Measurements from ENCODE around the gene ZNF438. TPM values are rescaled to one million over a fixed set of nuclear protein-coding genes. Genes with fewer than 3 reads are reported as not detected.

ZNF438 gene
- total and polyA plus RNA-seq, 10 of the 15 experiments (the other 5 are each of a cell fraction or from before 2014, with no cell fraction given), result 0.93 to 5.2 (median 1.9) TPM

DNA sequence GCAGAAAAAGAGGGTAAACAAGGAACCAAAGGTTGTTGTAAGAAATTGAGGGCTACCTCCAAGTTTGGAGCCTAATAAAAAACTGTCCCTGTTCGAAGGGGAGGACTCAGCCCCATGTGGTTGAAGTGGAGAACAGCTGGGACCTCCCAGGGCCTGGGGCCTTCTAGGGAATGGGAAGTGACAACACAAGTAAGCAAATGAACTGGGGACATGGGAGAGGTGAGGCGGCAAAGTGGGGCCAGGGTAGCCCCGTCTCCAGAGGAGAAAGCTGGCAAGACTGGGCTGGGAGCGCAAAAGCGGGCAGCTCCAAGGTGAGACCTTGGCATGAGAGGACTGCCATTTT lies 198.1 kb downstream of the ZNF438 start:
- H3K27me3 ChIP-seq (replicated peaks in 1 of 2; ENCODE audit: control insufficient read depth in 2 of 2, insufficient read depth in 2 of 2, low read length in 1 of 2), result no peaks in the 10 kb centered on the region
- BruUV-seq (replicated peaks), result no TSS peak
- FAIRE-seq (no peak), ATAC-seq (no peak), DNase-seq (ENCODE audit: low read depth, low spot score) (no peak)
- H3K4me3 ChIP-seq, result no peak overlapping the region
- in situ Hi-C loops (cut with MboI) (no loop called here), intact Hi-C loops (cut with micrococcal nuclease; ENCODE audit: unreplicated experiment) (no loop called here)
- H3K4me1 ChIP-seq (ENCODE audit: control insufficient read depth, insufficient read depth, low read length), result no peaks in the 10 kb centered on the region
- ChIA-PET POLR2A (no interaction called here), RAD21 (ENCODE audit: unreplicated experiment) (interaction anchor here (0.8 kb wide), 1 partner anchor 106 kb away, joined by 4 read pairs; no protein-coding TSS in a partner anchor), SMC1A (ENCODE audit: uncharacterized antibody, unreplicated experiment) (interaction anchor here (0.8 kb wide), 1 partner anchor 250 kb away, joined by 3 read pairs; no protein-coding TSS in a partner anchor), CTCF (interaction anchor here (0.6 to 0.8 kb wide), 2 partner anchors 163 to 263 kb away, joined by 3 read pairs; no protein-coding TSS in a partner anchor)
- TF ChIP-seq HDGF (IDR thresholded peaks at IDR 0.05), result no peak
- no peak for TF ChIP-seq SUPT20H (IDR thresholded peaks at IDR 0.05; ENCODE audit: borderline replicate concordance, control insufficient read depth, low read depth, low read length)
- no peak for TF ChIP-seq NFXL1 (IDR thresholded peaks at IDR 0.05; ENCODE audit: borderline replicate concordance)
- TF ChIP-seq IKZF2 (IDR thresholded peaks at IDR 0.05), result no peak
- no peak for TF ChIP-seq E4F1 (IDR thresholded peaks at IDR 0.05; ENCODE audit: borderline replicate concordance, partially characterized antibody)
- TF ChIP-seq IKZF1 (conservative IDR thresholded peaks at IDR 0.05), result no peak
- no peak for TF ChIP-seq CBFB (IDR thresholded peaks at IDR 0.05; ENCODE audit: low read depth)
- TF ChIP-seq KDM1A (IDR thresholded peaks at IDR 0.05; ENCODE audit: borderline replicate concordance), result no peak
- TF ChIP-seq ETV6 (conservative IDR thresholded peaks at IDR 0.05 in 1 of 2, IDR thresholded peaks at IDR 0.05 in 1 of 2; ENCODE audit: borderline replicate concordance in 1 of 2, low read depth in 1 of 2), result no peak
- no peaks in the 10 kb centered on the region for H3K9me3 ChIP-seq (replicated peaks; ENCODE audit: control insufficient read depth, insufficient read depth, low read length)
- no peaks in the 10 kb centered on the region for H3K36me3 ChIP-seq (ENCODE audit: control insufficient read depth in 2 of 2, insufficient read depth in 2 of 2, low read length in 1 of 2)
- no peak overlapping the region for H2AFZ ChIP-seq (ENCODE audit: control insufficient read depth, low read depth, low read length)
- no peak overlapping the region for H3K27ac ChIP-seq (ENCODE audit: control insufficient read depth, insufficient read depth)
- H4K20me1 ChIP-seq (ENCODE audit: control insufficient read depth, insufficient read depth), result no peaks in the 10 kb centered on the region
- H3K79me2 ChIP-seq (ENCODE audit: control insufficient read depth, insufficient read depth, low read length), result no peaks in the 10 kb centered on the region
- no peak overlapping the region for H3K9ac ChIP-seq (ENCODE audit: control insufficient read depth, insufficient read depth, low read length)
- H3K4me2 ChIP-seq (ENCODE audit: control insufficient read depth, insufficient read depth), result no peak overlapping the region
- WGBS (ENCODE audit: insufficient coverage, insufficient replicate concordance, low lambda C conversion rate, missing lambda C conversion rate), result 70% methylated on average over 5 of the region's 5 CpGs
